ENCODE data around the gene GKAP1.
"Not testable (repeated sequence)": the region's sequence is repeated elsewhere in the genome, so short reads cannot be mapped to it uniquely, and the experiment has no call there.

DNA sequence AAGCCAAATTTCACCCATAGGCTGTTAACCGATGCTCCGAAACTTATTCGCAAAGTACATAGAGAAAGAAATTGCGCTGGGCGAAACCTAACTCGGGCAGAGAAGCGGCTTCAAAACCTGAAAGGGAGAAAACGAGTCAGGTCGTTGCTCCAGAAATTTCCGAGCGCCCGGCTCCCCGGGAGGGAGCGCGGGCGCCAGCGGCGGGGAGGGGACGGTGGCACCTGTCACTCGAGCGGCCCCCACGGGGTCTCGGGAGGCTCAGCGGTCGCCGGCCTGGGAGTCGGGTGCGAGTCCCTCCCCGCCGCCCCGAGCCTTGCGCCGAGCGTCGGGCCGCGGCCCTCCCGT is 586 bp downstream of the GKAP1 start:
- TF ChIP-seq GATA2 (IDR thresholded peaks at IDR 0.05; ENCODE audit: insufficient read depth, insufficient read length, low read depth, low read length); EZH2 (IDR thresholded peaks at IDR 0.05; ENCODE audit: borderline replicate concordance, low read depth, low read length, severe bottlenecking); POLR2AphosphoS5 (IDR thresholded peaks at IDR 0.05; ENCODE audit: insufficient read depth, low read depth, low read length); POLR2A (IDR thresholded peaks at IDR 0.05; ENCODE audit: low read depth, low read length); FOS (IDR thresholded peaks at IDR 0.05; ENCODE audit: borderline replicate concordance, insufficient read depth, low read length); MYC (IDR thresholded peaks at IDR 0.05; ENCODE audit: low read depth, low read length): not testable (repeated sequence)
- TF ChIP-seq, protein P1, sequence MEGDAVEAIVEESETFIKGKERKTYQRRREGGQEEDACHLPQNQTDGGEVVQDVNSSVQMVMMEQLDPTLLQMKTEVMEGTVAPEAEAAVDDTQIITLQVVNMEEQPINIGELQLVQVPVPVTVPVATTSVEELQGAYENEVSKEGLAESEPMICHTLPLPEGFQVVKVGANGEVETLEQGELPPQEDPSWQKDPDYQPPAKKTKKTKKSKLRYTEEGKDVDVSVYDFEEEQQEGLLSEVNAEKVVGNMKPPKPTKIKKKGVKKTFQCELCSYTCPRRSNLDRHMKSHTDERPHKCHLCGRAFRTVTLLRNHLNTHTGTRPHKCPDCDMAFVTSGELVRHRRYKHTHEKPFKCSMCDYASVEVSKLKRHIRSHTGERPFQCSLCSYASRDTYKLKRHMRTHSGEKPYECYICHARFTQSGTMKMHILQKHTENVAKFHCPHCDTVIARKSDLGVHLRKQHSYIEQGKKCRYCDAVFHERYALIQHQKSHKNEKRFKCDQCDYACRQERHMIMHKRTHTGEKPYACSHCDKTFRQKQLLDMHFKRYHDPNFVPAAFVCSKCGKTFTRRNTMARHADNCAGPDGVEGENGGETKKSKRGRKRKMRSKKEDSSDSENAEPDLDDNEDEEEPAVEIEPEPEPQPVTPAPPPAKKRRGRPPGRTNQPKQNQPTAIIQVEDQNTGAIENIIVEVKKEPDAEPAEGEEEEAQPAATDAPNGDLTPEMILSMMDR (IDR thresholded peaks at IDR 0.05; ENCODE audit: extremely low read depth in 1 of 2, insufficient read depth in 1 of 2, low read depth in 1 of 2, low read length in 2 of 2): not testable (repeated sequence)
- TF ChIP-seq, protein P2, sequence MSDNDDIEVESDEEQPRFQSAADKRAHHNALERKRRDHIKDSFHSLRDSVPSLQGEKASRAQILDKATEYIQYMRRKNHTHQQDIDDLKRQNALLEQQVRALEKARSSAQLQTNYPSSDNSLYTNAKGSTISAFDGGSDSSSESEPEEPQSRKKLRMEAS (IDR thresholded peaks at IDR 0.05; ENCODE audit: insufficient read depth, insufficient read length): not testable (repeated sequence)
